H1 (cell line): Measurements from ENCODE around the gene CALML5. TPM values are rescaled to one million over a fixed set of nuclear protein-coding genes. Genes with fewer than 3 reads are reported as not detected.

Source experiments
- JUND ChIP-seq: IDR thresholded peaks from 2 replicates; pipeline ENCODE4 v1.6.1; 2011; ENCODE audit warnings: mild to moderate bottlenecking, improper control_type of control experiment, low read length
- PHF8 ChIP-seq: fragments of 200-600 bp; sonication (generic); conservative IDR thresholded peaks from 2 replicates; pipeline ENCODE4 v1.7.1; 2012; ENCODE audit warnings: low read depth, mild to moderate bottlenecking, inconsistent platforms, low read length, moderate library complexity
- SIN3A ChIP-seq, 2 experiments: IDR thresholded peaks in 1 of 2; conservative IDR thresholded peaks in 1 of 2; 2 replicates each; pipeline ENCODE4 v1.6.1; 2011 to 2012; ENCODE audit warnings: low read length in 2 of 2, improper control_type of control experiment in 1 of 2, low read depth in 1 of 2, mild to moderate bottlenecking in 1 of 2
- YY1 ChIP-seq: IDR thresholded peaks from 2 replicates; pipeline ENCODE4 v1.6.1; 2011; ENCODE audit warnings: low read depth, mild to moderate bottlenecking, low read length
- polyA plus RNA-seq, 7 experiments: library from polyadenylated mRNA; depleted of rRNA in 3 of 7; stranded (reverse) in 5 of 7; unstranded in 2 of 7; fragments of >200 nt in 5 of 7; fragments of 200-250 nt in 2 of 7; gene quantifications; 1 replicate in 5 of 7; 2 replicates in 1 of 7; 4 replicates in 1 of 7; pipeline versions ENCODE4 v1.2.1 to v1.2.3, GENCODE V29; 2011 to 2013; ENCODE audit warnings: missing spikeins in 2 of 7, mixed read lengths in 2 of 7
- total RNA-seq: library from RNA; stranded (reverse); fragmentation: NEBNext Ultra II Directional; extraction: Animal tissue kit (Norgen Biotek cat#: 25700); gene quantifications from 2 replicates; pipeline ENCODE4 v1.2.1, GENCODE V29; 2021
- TF ChIP-seq, protein P1 (sequence below): fragments of 300-600 bp; sonication (generic); IDR thresholded peaks from 2 replicates; pipeline ENCODE4 v1.7.1; 2012; ENCODE audit warnings: low read length, moderate library complexity, mild to moderate bottlenecking, inconsistent platforms; ENCODE audit not compliant: insufficient replicate concordance
- TF ChIP-seq, protein P2 (sequence below): IDR thresholded peaks from 2 replicates; pipeline ENCODE4 v1.6.1; 2011; ENCODE audit warnings: low read depth, mild to moderate bottlenecking, low read length; ENCODE audit not compliant: insufficient read depth

CALML5 gene
- total and polyA plus RNA-seq, 2 of the 8 experiments (the other 6 are each of a cell fraction or from before 2014, with no cell fraction given) = not detected

DNA sequence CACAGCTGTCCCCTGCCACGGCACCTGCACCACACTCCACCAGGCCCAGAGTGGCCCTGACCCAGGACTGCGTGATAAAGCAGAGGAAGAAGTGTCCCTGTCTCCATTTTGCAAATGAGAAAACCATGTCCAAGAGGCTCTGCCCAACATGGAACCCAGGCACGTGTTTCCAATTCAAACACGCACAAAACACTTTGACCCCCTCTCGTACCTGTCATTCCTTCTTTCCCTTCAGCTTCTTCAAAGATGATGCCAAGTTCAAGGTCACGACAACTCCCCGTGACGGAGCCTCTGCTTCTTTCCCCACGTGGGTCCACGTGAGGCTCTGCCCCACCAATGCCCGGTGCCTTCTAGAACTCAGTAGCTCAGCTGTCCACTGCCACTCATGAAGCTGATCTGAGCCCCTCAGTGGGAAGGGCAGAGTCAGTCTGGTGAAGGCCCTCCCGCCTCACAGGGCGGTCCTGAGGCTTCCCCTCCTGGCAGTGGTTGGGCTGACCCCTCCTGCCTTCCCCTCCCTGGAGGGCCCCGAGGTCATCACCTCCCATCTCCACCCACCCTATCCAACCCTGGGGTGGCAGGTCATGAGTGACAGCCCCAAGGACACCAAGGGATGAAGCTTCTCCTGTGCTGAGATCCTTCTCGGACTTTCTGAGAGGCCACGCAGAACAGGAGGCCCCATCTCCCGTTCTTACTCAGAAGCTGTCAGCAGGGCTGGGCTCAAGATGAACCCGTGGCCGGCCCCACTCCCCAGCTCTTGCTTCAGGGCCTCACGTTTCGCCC, 19.0 kb downstream of the CALML5 start (continued):
- TF ChIP-seq, protein P1, sequence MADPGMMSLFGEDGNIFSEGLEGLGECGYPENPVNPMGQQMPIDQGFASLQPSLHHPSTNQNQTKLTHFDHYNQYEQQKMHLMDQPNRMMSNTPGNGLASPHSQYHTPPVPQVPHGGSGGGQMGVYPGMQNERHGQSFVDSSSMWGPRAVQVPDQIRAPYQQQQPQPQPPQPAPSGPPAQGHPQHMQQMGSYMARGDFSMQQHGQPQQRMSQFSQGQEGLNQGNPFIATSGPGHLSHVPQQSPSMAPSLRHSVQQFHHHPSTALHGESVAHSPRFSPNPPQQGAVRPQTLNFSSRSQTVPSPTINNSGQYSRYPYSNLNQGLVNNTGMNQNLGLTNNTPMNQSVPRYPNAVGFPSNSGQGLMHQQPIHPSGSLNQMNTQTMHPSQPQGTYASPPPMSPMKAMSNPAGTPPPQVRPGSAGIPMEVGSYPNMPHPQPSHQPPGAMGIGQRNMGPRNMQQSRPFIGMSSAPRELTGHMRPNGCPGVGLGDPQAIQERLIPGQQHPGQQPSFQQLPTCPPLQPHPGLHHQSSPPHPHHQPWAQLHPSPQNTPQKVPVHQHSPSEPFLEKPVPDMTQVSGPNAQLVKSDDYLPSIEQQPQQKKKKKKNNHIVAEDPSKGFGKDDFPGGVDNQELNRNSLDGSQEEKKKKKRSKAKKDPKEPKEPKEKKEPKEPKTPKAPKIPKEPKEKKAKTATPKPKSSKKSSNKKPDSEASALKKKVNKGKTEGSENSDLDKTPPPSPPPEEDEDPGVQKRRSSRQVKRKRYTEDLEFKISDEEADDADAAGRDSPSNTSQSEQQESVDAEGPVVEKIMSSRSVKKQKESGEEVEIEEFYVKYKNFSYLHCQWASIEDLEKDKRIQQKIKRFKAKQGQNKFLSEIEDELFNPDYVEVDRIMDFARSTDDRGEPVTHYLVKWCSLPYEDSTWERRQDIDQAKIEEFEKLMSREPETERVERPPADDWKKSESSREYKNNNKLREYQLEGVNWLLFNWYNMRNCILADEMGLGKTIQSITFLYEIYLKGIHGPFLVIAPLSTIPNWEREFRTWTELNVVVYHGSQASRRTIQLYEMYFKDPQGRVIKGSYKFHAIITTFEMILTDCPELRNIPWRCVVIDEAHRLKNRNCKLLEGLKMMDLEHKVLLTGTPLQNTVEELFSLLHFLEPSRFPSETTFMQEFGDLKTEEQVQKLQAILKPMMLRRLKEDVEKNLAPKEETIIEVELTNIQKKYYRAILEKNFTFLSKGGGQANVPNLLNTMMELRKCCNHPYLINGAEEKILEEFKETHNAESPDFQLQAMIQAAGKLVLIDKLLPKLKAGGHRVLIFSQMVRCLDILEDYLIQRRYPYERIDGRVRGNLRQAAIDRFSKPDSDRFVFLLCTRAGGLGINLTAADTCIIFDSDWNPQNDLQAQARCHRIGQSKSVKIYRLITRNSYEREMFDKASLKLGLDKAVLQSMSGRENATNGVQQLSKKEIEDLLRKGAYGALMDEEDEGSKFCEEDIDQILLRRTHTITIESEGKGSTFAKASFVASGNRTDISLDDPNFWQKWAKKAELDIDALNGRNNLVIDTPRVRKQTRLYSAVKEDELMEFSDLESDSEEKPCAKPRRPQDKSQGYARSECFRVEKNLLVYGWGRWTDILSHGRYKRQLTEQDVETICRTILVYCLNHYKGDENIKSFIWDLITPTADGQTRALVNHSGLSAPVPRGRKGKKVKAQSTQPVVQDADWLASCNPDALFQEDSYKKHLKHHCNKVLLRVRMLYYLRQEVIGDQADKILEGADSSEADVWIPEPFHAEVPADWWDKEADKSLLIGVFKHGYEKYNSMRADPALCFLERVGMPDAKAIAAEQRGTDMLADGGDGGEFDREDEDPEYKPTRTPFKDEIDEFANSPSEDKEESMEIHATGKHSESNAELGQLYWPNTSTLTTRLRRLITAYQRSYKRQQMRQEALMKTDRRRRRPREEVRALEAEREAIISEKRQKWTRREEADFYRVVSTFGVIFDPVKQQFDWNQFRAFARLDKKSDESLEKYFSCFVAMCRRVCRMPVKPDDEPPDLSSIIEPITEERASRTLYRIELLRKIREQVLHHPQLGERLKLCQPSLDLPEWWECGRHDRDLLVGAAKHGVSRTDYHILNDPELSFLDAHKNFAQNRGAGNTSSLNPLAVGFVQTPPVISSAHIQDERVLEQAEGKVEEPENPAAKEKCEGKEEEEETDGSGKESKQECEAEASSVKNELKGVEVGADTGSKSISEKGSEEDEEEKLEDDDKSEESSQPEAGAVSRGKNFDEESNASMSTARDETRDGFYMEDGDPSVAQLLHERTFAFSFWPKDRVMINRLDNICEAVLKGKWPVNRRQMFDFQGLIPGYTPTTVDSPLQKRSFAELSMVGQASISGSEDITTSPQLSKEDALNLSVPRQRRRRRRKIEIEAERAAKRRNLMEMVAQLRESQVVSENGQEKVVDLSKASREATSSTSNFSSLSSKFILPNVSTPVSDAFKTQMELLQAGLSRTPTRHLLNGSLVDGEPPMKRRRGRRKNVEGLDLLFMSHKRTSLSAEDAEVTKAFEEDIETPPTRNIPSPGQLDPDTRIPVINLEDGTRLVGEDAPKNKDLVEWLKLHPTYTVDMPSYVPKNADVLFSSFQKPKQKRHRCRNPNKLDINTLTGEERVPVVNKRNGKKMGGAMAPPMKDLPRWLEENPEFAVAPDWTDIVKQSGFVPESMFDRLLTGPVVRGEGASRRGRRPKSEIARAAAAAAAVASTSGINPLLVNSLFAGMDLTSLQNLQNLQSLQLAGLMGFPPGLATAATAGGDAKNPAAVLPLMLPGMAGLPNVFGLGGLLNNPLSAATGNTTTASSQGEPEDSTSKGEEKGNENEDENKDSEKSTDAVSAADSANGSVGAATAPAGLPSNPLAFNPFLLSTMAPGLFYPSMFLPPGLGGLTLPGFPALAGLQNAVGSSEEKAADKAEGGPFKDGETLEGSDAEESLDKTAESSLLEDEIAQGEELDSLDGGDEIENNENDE = no peak
- TF ChIP-seq PHF8 (no peak), SIN3A (conservative IDR thresholded peaks at IDR 0.05 in 1 of 2, IDR thresholded peaks at IDR 0.05 in 1 of 2; ENCODE audit: low read depth in 1 of 2, low read length in 2 of 2) (no peak), YY1 (no peak), JUND (no peak)
- TF ChIP-seq, protein P2, sequence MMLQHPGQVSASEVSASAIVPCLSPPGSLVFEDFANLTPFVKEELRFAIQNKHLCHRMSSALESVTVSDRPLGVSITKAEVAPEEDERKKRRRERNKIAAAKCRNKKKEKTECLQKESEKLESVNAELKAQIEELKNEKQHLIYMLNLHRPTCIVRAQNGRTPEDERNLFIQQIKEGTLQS = no peak
